SK-N-DZ (cell line): ENCODE data around the gene CKAP5.
"Not testable (repeated sequence)": the region's sequence is repeated elsewhere in the genome, so short reads cannot be mapped to it uniquely, and the experiment has no call there.

Experiments used
- DNase-seq: peaks from one replicate; pipeline ENCODE4 v3.0.0-alpha.2; 2015; ENCODE audit warnings: low spot score

The CKAP5 gene

DNA sequence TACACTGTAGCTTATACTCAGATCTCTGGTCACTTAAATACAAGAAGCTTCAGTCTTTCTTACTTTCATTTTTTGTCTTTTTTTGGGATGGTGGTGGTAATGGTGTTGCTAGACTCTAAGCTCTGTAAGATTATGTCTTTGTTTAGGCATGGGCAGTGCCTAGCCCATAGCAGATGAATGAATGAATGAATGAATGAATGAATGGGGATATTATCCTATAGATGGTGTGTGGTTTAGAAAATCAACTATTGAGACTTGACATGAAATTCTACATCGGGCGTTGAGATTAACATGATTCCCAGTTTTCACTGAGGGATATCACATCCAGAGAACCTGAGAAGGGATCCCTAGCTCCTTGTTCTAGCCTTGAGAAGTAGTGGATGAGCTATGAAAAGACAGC, 9.8 kb upstream of the CKAP5 start:
- no peak for DNase-seq

DNA sequence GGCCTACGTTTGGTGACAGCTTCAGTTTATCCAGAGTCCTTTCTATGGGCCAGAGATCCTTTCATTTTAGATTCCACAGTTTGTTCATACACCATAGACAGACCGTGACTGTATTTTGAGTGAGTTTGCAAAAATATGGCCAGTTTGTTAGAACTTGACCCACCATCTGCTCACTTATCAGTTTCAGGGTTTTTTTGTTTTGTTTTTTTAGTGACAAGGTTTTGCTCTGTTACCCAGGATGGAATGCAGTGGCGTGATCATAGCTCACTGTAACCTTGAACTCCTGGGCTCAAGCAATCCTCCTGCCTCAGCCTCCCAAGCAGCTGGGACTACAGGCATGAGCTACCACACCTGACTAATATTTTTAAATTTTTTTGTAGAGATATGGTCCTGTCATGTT, 9.1 kb upstream of the CKAP5 start:
- DNase-seq = no peak

DNA sequence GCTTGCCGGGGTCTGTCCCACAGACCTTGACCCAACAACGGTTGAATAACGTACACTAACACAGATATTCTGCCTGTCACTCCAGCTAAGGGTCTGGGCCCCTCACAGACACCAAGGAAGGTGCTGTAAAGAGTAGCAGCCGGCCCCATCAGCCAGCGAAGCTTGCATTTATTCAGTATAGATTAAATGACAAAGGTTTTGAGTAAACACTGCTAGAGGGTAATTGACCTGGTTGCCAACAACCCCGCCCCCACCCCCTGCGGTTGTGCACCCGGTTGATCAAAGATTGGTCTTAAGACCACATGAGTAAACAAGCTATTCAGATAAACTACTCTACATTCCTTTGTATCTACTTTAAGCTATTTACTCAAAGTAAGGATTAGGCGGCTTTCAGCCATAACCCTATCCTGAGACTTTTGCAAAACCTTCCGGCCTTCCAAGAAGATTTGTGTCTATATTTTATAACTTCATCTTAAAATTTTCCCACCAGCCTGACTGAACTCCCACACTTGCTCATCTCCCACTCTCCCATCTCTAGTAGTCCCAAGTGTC, 4.8 kb upstream of the CKAP5 start:
- DNase-seq = no peak

DNA sequence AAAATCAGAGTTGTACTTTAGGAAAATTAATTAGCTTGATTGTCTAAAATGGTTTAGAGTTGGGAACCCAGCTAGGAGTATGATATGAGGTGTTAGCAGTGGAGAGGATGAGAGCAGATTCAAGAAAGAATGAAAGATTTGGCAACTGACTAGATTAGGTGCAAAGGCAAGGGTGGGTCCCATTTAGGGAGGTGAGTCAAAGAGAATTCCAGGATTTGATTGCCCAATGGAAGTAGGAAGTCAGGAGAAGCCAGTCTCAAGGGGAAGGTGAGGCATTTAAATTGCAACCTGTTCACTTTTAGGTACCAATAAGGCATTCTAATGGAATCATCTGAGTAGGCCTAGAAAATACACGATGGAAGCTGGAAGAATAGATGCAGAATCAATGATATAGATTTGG, 3.6 kb upstream of the CKAP5 start:
- DNase-seq = no peak

DNA sequence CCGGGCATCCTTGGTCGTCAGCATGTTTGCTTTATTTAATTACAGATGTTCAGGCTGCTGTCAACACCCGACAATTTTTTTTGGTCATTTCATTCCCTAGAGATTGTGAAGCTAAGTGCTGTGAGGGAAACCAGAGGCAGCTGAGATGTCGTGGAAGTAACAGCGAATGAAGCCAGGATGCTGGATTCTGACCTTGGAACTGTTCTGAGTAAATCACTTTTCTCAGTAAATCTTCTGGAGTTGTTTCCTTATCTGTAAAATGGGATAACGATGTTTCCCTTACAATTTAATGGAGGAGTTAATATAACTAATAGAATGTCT, 390 bp upstream of the CKAP5 start:
- no peak for DNase-seq

DNA sequence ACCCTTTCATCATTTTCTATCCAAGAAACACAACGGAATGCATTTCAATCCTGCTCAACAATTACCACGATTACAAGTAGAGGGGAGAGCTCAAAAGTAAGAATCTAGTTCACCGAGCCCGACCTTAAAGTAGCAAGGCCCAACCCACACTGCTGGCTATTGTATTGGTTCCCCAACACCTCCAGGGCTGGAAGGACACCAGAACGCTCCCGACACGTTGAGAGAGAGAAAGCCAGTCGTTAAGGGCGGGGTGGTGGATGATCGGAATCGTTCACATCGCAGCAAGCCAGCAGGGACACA, 690 bp downstream of the CKAP5 start:
- no peak for DNase-seq

DNA sequence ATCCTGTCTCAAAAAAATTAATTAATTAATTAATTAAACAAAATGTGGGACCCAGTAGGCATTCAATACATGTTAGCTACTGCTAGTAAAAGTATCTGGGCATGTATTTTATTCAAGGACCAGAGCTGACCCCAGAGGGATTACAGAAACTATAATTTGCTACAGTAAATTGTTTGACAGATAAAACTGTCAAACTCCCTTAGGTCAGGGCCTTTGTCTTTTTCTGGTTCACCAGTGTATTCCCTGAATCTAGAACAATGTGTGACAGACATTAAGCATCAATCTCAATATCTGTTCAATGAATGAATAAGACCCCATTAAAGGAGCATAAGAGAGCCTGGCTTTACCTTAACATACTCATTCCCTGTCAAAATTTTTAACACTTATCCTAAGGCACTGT, 6.0 kb downstream of the CKAP5 start:
- DNase-seq = no peak

DNA sequence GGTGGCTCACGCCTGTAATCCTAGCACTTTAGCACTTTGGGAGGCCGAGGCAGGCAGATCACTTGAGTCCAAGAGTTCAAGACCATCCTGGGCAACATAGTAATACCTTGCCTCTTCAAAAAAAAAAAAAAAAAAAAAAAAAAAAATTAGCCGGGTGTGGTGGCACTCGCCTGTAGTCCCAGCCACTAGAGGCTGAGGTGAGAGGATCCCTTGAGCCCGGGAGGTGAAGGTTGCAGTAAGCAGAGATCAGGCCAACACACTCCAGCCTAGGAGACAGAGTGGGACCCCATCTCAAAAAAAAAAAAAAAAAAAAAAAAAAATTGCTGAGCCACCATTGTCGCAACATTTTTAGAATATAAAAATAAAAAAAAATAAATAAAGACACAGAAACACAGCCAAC, 7.6 kb downstream of the CKAP5 start:
- DNase-seq = no peak

DNA sequence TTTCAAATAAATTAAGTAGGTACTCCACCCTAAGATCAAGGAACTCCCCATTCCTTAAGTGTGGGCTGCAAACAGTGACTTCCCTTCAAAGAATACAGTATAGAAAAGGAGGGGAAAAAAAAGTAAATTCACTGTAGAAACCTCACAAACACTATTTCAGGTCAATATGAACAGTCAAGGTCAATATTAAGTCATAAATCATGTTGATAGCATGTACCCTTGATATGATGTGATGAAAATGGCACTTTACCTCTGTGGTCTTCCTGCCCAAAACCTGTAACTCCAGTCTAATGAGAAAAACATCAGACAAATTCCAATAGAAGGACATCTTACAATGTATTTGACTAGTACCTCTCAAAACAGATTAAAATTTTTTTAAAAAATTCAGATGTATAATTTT, 8.2 kb downstream of the CKAP5 start:
- DNase-seq = no peak

DNA sequence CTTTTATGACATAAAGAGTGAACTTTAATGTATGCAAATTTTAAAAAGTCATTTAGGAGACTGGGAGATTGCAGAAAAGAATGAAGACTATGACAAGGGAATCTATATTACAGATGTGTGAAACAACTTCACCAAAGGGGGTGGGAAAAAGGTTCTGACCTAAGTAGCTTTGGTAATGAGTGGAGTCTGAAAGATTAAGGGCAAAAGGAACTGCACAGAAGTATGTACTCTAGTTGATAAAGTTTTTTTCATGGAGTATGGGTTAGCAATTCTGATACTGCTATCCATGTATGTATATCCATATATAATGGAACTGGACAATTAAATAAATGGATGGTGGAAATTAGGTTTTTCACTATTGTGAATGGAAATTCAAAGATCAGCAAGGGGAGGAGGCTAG, 9.2 kb downstream of the CKAP5 start:
- DNase-seq = no peak

DNA sequence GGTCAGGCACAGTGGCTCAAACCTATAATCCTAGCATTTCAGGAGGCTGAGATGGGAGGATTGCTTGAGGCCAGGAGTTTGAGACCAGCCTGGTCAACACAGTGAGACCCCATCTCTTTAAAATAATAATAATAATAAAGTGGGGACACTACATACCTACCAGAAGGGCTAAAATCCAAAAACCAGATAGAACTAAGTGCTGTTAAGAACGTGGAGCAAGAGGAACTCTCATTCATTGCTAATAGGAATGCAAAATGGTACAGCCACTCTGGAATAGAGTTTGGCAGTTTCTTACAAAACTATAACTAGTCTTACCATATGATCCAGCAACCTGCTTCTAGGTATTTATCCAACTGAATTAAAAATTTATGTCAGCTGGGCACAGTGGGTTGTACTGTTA, 9.6 kb downstream of the CKAP5 start:
- DNase-seq = no peak

DNA sequence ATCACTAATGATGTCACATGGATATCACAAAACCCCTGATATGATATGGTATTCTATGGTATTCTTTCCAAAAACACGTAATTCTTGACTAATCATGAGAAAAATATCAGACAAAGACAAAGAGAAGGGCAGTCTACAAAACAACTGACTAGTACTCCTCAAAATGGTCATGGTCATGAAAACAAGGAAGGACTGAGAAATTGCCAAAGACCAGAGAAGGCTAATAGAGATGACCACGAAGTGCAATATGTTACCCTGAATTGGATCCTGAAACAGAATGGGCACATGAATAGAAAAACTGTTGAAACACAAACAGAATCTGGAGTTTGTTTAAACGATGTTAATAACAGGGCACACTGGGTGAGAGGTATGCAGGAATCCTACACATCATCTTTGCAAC, 10.2 kb downstream of the CKAP5 start:
- DNase-seq = no peak

DNA sequence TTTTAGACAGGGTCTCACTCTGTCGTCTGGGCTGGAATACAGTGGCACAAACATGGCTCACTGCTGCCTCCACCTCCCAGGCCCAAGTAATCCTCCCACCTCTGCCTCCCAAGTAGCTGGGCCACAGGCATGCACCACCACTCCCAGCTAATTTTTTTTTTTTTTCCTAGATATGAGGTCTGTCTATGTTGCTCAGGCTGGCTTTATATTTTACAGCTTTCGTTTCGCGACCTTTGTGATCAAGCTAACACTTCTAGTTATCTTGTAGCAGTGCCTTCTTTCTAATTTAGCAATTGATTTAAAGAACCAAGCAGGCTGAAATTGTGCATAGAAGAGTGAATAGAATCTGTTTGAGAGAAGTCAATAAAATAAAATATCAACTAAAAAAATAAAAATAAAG, 11.3 kb downstream of the CKAP5 start:
- DNase-seq = no peak

DNA sequence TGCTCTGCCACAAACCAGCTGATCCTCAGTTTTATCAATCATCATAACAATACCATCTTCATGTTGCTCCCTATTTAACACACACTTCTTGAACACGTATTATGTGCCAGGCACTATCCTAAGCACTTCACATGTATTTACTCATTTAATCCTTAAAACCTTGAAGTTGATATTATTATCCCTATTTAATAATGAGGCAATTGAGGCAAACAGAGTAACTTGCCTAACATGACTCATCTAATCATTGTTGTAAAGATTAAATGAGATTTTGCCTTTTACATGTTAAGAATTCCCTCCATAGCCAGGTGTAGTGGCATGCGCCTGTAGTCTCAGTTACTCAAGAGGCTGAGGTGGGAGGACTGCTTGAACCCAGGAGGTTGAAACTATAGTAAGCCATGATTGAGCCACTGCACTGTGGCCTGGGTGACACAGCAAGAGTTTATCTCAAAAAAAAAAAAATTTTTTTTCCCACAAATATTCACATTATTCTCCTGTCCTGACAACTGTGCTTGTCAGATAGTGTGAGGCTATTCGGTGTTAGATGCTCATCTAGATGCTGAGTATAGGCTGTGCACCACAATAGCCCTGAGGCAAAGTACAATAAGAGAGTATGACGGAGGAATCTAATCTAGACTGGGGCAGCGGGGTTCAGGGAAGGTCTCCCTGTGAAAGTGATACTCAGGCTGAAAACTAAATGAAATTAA, 13.4 kb downstream of the CKAP5 start:
- DNase-seq = no peak

DNA sequence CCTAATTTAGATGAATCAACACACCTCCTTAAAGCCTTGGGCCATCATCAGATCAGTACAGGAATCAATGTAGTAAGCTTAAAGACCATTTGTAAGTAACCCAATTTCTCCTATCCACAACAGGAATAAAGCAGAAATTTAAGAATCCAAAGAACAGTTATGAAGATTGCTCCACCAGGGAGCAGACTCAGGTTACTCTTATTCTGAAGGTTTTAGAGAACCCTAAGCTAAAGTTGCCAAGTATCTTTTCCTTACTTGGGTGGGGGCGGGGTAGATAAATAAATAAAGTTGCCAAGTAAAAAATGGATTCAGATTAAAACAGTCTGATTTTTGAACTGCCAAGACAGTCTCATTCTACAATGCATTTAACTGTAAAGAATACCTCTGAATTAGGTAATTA, 18.1 kb downstream of the CKAP5 start:
- no peak for DNase-seq

DNA sequence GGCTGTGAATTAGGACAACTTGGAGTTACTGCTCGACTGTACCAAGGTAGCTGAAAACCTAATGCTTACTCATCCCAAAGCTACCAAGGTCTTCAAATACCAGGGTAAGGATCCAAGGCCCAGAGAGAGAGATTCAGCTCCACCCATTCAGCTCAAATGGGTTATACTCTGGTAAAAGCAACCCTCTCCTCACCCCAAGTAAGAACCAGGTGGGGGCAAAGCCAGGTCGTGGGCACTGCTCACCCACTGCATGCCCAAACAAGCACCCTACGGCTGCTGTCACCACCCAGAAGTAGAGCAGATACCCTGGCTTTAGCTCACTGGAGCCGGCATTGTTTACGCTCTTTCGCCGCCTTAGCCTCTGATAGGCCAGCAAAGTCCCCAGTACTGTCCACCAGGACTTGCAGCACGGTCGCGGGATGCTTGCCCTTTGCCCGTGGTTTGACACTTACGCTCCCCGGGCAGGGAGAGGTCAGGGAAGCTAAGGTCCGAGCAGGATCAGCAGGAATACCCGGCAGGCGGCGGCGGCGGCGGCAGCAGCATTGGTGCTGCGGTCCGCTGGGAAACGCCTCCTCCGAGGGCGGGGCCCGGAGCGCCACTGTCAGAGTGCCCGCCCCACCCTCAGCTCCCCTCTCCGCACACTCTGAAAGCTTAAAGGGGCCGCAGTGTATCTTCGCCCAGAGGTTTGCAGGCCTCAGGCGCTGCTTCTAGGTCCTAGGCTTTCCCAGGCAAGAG, 19.6 kb downstream of the CKAP5 start:
- DNase-seq = peak; percentile 62

DNA sequence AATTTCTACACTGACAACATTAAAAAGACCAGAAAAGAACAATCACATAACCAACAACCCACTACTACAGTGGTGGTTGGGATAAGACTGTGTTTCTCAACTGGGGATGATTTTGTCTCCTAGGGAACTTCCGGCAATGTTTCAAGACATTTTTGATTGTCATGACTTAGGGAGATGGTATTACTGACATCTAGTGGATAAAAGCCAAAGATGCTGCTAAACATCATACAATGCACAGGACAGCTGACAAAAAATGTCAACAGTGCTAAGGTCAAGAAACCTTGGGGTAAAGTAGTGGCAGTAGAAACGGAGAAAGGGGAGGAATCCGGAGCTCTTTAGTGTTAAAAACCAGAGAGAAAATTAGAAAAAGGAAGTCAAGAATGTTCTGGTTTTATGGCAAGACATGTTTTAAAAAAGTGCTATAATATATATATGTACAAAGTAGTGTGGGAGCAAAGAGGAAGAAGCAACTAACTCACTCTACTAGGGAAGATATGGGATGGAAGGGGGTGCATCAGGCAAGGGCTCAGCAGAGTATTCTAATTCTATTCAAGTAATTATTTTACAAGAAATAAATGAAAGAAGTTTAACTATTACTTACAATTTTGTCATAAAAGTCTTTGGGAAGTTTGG, 37.2 kb downstream of the CKAP5 start:
- DNase-seq = no peak

DNA sequence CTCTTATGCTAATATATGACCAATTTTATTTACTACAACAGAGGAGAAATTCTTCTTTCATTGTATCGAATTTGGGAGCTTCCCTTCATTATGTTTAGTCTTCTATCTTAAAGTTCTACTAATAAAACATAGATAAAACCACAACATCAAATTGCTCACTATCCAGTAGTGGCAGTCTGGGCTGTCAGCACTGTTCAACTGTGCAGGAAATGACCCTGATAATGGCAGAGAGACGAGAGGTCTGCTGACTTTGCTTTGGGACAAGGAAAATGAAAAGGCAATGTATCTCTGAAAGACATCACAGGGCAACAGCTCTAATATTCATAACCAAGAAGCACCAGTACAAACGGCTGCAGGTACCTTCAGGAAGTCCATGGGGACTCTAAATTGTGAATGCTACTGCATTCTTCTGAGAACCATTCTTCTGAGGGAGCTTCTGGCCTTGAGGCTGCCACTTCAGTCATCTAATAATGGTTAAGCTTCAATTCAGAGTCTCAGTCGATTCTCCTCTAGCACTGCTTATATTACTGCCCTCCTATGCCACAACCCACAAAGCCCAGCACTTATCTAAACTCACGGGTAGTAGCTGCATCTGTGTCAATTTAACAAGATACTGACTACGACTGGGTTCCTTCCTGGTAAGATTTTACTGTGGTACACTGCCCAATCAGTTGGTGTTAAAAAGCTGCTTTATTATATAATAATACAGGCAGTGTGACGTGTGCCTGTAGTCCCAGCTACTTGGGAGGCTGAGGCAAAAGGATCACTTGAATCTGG, 44.2 kb downstream of the CKAP5 start:
- DNase-seq = no peak

DNA sequence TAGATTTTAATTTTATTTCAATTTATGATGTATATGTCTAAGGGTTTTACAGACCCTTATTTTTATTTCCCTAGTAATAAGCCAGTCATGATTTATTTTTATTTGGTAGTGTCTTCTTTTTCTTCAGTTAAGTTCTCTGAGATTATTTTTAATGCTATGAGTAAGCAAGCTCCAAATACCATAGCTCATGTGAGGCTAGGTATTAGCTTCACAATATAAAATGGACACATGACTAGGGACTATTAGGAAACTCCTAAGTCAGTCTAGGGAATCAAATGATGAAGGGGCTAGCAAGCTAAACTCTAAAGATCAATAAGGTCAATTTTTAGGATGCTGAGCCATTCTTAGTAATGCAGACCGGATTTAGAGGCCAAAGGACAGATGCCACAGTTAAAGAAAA, 45.9 kb downstream of the CKAP5 start:
- DNase-seq = no peak

DNA sequence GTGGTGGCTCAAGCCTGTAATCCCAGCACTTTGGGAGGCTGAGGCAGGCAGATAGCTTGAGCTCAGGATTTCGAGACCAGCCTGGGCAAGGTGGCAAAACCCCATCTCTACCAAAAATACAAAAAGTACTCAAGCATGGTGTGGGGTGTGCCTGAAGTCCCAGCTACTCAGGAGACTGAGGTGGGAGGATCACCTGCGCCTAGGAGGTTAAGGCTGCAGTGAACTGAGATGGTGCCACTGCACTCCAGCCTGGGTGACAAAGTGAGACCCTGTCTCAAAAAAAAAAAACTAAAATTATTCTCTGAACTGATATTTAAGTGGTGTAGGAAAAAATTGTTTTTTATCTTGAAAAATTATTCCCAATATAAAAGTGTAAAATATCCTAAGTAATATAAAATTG, 46.4 kb downstream of the CKAP5 start:
- not testable (repeated sequence) for DNase-seq

DNA sequence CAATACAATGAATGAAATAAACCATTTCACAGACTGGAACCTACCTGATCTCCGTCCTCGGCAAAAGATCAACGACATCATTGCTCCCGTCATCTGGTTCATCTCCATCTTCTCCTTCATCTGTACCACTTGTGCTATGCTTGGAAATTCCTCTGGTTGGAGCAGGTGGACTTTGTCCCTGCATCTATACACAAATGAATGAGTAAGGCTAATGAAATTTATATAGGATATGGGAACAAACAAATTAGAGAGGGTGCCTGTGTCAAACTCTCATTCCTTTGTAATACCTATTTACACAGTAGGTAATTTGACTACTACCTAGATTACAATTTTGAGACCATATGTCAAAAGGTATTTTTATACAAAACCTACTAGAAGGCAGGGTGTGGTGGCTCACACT, 67.7 kb downstream of the CKAP5 start:
- DNase-seq = no peak

DNA sequence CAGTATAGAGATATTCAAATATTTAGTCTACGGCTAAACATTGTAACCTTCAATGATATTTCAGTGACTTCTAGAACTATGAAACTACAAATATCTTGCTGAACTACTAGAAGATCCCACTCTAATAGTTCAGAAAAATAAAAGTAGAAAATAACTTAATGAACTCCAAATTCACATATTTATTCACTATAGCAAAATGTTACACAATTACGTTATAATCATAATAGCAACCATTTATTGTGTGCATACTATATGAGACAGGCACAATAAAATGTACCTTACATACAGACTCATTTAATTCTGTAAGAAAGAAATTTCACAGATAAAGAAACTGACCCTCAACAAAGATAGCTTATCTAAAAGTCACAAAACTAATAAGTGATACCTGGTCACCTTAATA, 69.2 kb downstream of the CKAP5 start:
- DNase-seq = no peak
